Pulmonary artery endothelial cell (primary cell): ENCODE data around the gene SLMAP. TPM values are rescaled to one million over a fixed set of nuclear protein-coding genes. Genes with fewer than 3 reads are reported as not detected.

Experiments used
- DNase-seq: peaks from one replicate; pipeline ENCODE4 v3.0.0-alpha.2; 2011; ENCODE audit warnings: low read depth, low spot score
- total RNA-seq: library from RNA; depleted of rRNA; stranded (reverse); fragments of >200 nt; gene quantifications from 2 replicates; pipeline ENCODE4 v1.2.3, GENCODE V29; 2014

The SLMAP gene
- total RNA-seq, 1 donor from 2014 or later = 38.1 TPM

- DNase-seq = no peak
Observed at GRCh38 chr3:57935539-57935938, 179.4 kb downstream of the SLMAP start.

GRCh38 chr3:57937092-57937491, 181.0 kb downstream of the SLMAP start:
- no peak for DNase-seq

- DNase-seq = no peak
Observed at GRCh38 chr3:57939775-57940174, 183.7 kb downstream of the SLMAP start.

GRCh38 chr3:57942388-57942787, 186.3 kb downstream of the SLMAP start:
- no peak for DNase-seq

- DNase-seq = no peak
Observed at GRCh38 chr3:57942872-57943283, 186.8 kb downstream of the SLMAP start.

- DNase-seq = no peak
Observed at GRCh38 chr3:57943525-57944495, 187.7 kb downstream of the SLMAP start.

GRCh38 chr3:57946970-57947381, 190.9 kb downstream of the SLMAP start:
- no peak for DNase-seq

GRCh38 chr3:57948080-57948671, 192.1 kb downstream of the SLMAP start:
- DNase-seq = no peak

GRCh38 chr3:57948781-57949242, 192.7 kb downstream of the SLMAP start:
- no peak for DNase-seq

GRCh38 chr3:57949344-57949743, 193.2 kb downstream of the SLMAP start:
- no peak for DNase-seq

- no peak for DNase-seq
Observed at GRCh38 chr3:57949785-57950615, 193.9 kb downstream of the SLMAP start.

GRCh38 chr3:57951066-57951882, 195.2 kb downstream of the SLMAP start:
- DNase-seq = peak; percentile 82

GRCh38 chr3:57952208-57952631, 196.1 kb downstream of the SLMAP start:
- peak; percentile 82 for DNase-seq

GRCh38 chr3:57952651-57953050, 196.5 kb downstream of the SLMAP start:
- no peak for DNase-seq

- no peak for DNase-seq
Observed at GRCh38 chr3:57953576-57953975, 197.5 kb downstream of the SLMAP start.

GRCh38 chr3:57956119-57956832, 200.2 kb downstream of the SLMAP start:
- no peak for DNase-seq

GRCh38 chr3:57956833-57957174, 200.7 kb downstream of the SLMAP start:
- DNase-seq = no peak

GRCh38 chr3:57957824-57958223, 201.7 kb downstream of the SLMAP start:
- DNase-seq = no peak

GRCh38 chr3:57958642-57959422, 202.7 kb downstream of the SLMAP start:
- no peak for DNase-seq
